SK-N-SH treated with all-trans-retinoic acid at 6 μM for 48 hours (cell line): ENCODE data around the gene PLEKHG5.

ENCODE experiments used
- ATAC-seq: fragments of 200-7000 bp; cut with Tn5 transposase; 3 replicates; pipeline ENCODE4 v1.9.1; 2020; ENCODE audit warnings: mild to moderate bottlenecking, moderate library complexity
- ARNTL ChIP-seq: fragments of 450-650 bp; formaldehyde crosslinking; IDR thresholded peaks from 2 replicates; pipeline ENCODE4 v1.5.0; 2020; ENCODE audit warnings: low read depth, mild to moderate bottlenecking, moderate library complexity, borderline replicate concordance
- BACH2 ChIP-seq: fragments of 250-450 bp; sonication (Bioruptor Pico); IDR thresholded peaks from 2 replicates; pipeline ENCODE4 v1.9.0; 2021; ENCODE audit warnings: mild to moderate bottlenecking, borderline replicate concordance
- CREB5 ChIP-seq: fragments of 250-450 bp; sonication (Bioruptor Pico); IDR thresholded peaks from 2 replicates; pipeline ENCODE4 v1.5.1; 2020; ENCODE audit warnings: low read depth, mild to moderate bottlenecking, moderate library complexity
- CSDC2 ChIP-seq: fragments of 250-450 bp; sonication (Bioruptor Pico); IDR thresholded peaks from 2 replicates; pipeline ENCODE4 v1.5.0; 2020; ENCODE audit warnings: mild to moderate bottlenecking, moderate library complexity
- CSRNP3 ChIP-seq: fragments of 250-450 bp; sonication (Bioruptor Pico); IDR thresholded peaks from 2 replicates; pipeline ENCODE4 v1.5.1; 2021; ENCODE audit warnings: mild to moderate bottlenecking, moderate library complexity
- ESRRG ChIP-seq: fragments of 250-450 bp; sonication (Bioruptor Pico); IDR thresholded peaks from 2 replicates; pipeline ENCODE4 v1.6.1; 2021; ENCODE audit warnings: mild to moderate bottlenecking
- GLIS3 ChIP-seq: fragments of 250-450 bp; sonication (Bioruptor Pico); IDR thresholded peaks from 2 replicates; pipeline ENCODE4 v1.5.0; 2020; ENCODE audit warnings: mild to moderate bottlenecking, moderate library complexity
- ISL1 ChIP-seq: fragments of 250-450 bp; sonication (Bioruptor Pico); IDR thresholded peaks from 2 replicates; pipeline ENCODE4 v2.1.2; 2022; ENCODE audit warnings: mild to moderate bottlenecking, moderate library complexity
- OSR1 ChIP-seq: fragments of 250-450 bp; sonication (Bioruptor Pico); IDR thresholded peaks from 2 replicates; pipeline ENCODE4 v1.8.0; 2022; ENCODE audit warnings: moderate library complexity, mild to moderate bottlenecking, inconsistent platforms
- PATZ1 ChIP-seq: fragments of 250-450 bp; sonication (Bioruptor Pico); IDR thresholded peaks from 2 replicates; pipeline ENCODE4 v1.8.0; 2020; ENCODE audit warnings: mild to moderate bottlenecking, moderate library complexity, borderline replicate concordance
- PPARA ChIP-seq: fragments of 250-450 bp; sonication (Bioruptor Pico); IDR thresholded peaks from 2 replicates; pipeline ENCODE4 v1.5.0; 2020; ENCODE audit warnings: mild to moderate bottlenecking, borderline replicate concordance
- RARB ChIP-seq: fragments of 250-450 bp; sonication (Bioruptor Pico); IDR thresholded peaks from 2 replicates; pipeline ENCODE4 v1.8.0; 2021; ENCODE audit warnings: mild to moderate bottlenecking, moderate library complexity
- SNAI2 ChIP-seq: fragments of 250-450 bp; sonication (Bioruptor Pico); IDR thresholded peaks from 2 replicates; pipeline ENCODE4 v1.5.0; 2020; ENCODE audit warnings: mild to moderate bottlenecking, moderate library complexity
- TCF4 ChIP-seq: fragments of 250-450 bp; sonication (Bioruptor Pico); IDR thresholded peaks from 2 replicates; pipeline ENCODE4 v1.8.0; 2021; ENCODE audit warnings: mild to moderate bottlenecking, moderate library complexity, borderline replicate concordance
- TOX ChIP-seq: fragments of 250-450 bp; sonication (Bioruptor Pico); IDR thresholded peaks from 2 replicates; pipeline ENCODE4 v1.8.0; 2021; ENCODE audit warnings: mild to moderate bottlenecking, moderate library complexity, borderline replicate concordance
- ZC3H10 ChIP-seq: fragments of 250-450 bp; sonication (Bioruptor Pico); IDR thresholded peaks from 2 replicates; pipeline ENCODE4 v1.5.1; 2021; ENCODE audit warnings: mild to moderate bottlenecking, moderate library complexity
- ZFP3 ChIP-seq: fragments of 250-450 bp; sonication (Bioruptor Pico); IDR thresholded peaks from 2 replicates; pipeline ENCODE4 v1.5.0; 2020; ENCODE audit warnings: mild to moderate bottlenecking, moderate library complexity
- ZFP30 ChIP-seq: fragments of 450-650 bp; formaldehyde crosslinking; IDR thresholded peaks from 2 replicates; pipeline ENCODE4 v1.5.0; 2022; ENCODE audit warnings: mild to moderate bottlenecking, moderate library complexity
- ZNF565 ChIP-seq: fragments of 450-650 bp; formaldehyde crosslinking; conservative IDR thresholded peaks from 2 replicates; pipeline ENCODE4 v1.5.0; 2020; ENCODE audit warnings: low read depth, mild to moderate bottlenecking, moderate library complexity
- ZNF70 ChIP-seq: fragments of 450-650 bp; formaldehyde crosslinking; IDR thresholded peaks from 2 replicates; pipeline ENCODE4 v1.5.0; 2020; ENCODE audit warnings: mild to moderate bottlenecking, moderate library complexity
- ZNF8 ChIP-seq: fragments of 450-650 bp; formaldehyde crosslinking; IDR thresholded peaks from 2 replicates; pipeline ENCODE4 v1.5.0; 2020; ENCODE audit warnings: mild to moderate bottlenecking, moderate library complexity

Gene PLEKHG5

GRCh38 chr1:6420454-6421042 lies 70.9 kb downstream of the PLEKHG5 start:
- ATAC-seq: no peak

GRCh38 chr1:6419804-6420453 lies 71.5 kb downstream of the PLEKHG5 start, which contains the start of gene HES2:
Gene HES2, minus strand, starts transcription at chr1:6419919. Its CDS starts 99 bp downstream, at chr1:6419820.
- ATAC-seq: no peak

More at GRCh38 chr1:6420454-6421042, 70.9 kb downstream of the PLEKHG5 start:
- no peak for TF ChIP-seq ZFP3
- TF ChIP-seq ZC3H10 (CRISPR knock-in tag): no peak
- TF ChIP-seq PPARA (CRISPR knock-in tag): no peak
- TF ChIP-seq CSRNP3 (CRISPR knock-in tag): no peak
- no peak for TF ChIP-seq PATZ1 (CRISPR knock-in tag)
- TF ChIP-seq ZNF70 (CRISPR knock-in tag): no peak
- TF ChIP-seq ZNF565: no peak
- no peak for TF ChIP-seq ARNTL (CRISPR knock-in tag)
- TF ChIP-seq CSDC2 (CRISPR knock-in tag): no peak
- no peak for TF ChIP-seq OSR1 (CRISPR knock-in tag)
- no peak for TF ChIP-seq GLIS3 (CRISPR knock-in tag)
- no peak for TF ChIP-seq TCF4 (CRISPR knock-in tag)
- no peak for TF ChIP-seq TOX (CRISPR knock-in tag)
- TF ChIP-seq ESRRG (CRISPR knock-in tag): no peak
- TF ChIP-seq BACH2 (CRISPR knock-in tag): no peak
- no peak for TF ChIP-seq SNAI2 (CRISPR knock-in tag)
- no peak for TF ChIP-seq ZNF8 (CRISPR knock-in tag)
- no peak for TF ChIP-seq ZFP30
- no peak for TF ChIP-seq CREB5 (CRISPR knock-in tag)

GRCh38 chr1:6419397-6419803 lies 72.1 kb downstream of the PLEKHG5 start:
- ATAC-seq: no peak
- TF ChIP-seq BACH2 (CRISPR knock-in tag) (no peak), ZNF565 (no peak), OSR1 (CRISPR knock-in tag) (no peak), CSRNP3 (CRISPR knock-in tag) (no peak), TOX (CRISPR knock-in tag) (no peak), ZC3H10 (CRISPR knock-in tag) (no peak), GLIS3 (CRISPR knock-in tag) (no peak), TCF4 (CRISPR knock-in tag) (no peak), ZFP30 (no peak), ZNF8 (CRISPR knock-in tag) (no peak), ISL1 (CRISPR knock-in tag) (no peak), ARNTL (CRISPR knock-in tag) (no peak), CREB5 (CRISPR knock-in tag) (no peak)

More at GRCh38 chr1:6419804-6420453, 71.5 kb downstream of the PLEKHG5 start, which contains the start of gene HES2:
- no peak for TF ChIP-seq ZNF8 (CRISPR knock-in tag)
- TF ChIP-seq SNAI2 (CRISPR knock-in tag): no peak
- no peak for TF ChIP-seq GLIS3 (CRISPR knock-in tag)
- TF ChIP-seq ZFP30: no peak
- no peak for TF ChIP-seq BACH2 (CRISPR knock-in tag)
- TF ChIP-seq TCF4 (CRISPR knock-in tag): no peak
- no peak for TF ChIP-seq PPARA (CRISPR knock-in tag)
- TF ChIP-seq ZC3H10 (CRISPR knock-in tag): no peak
- TF ChIP-seq ZFP3: no peak
- no peak for TF ChIP-seq ESRRG (CRISPR knock-in tag)
- no peak for TF ChIP-seq ZNF565
- TF ChIP-seq CSDC2 (CRISPR knock-in tag): no peak
- TF ChIP-seq RARB: no peak
- TF ChIP-seq CREB5 (CRISPR knock-in tag): no peak
- TF ChIP-seq TOX (CRISPR knock-in tag): no peak
- no peak for TF ChIP-seq ISL1 (CRISPR knock-in tag)
- no peak for TF ChIP-seq ZNF70 (CRISPR knock-in tag)
- TF ChIP-seq, all 23 proteins: peak for 0
